KOPT-K1 (cell line): ENCODE results near the gene FURIN.
"Not testable (repeated sequence)": the region's sequence is repeated elsewhere in the genome, so short reads cannot be mapped to it uniquely, and the experiment has no call there.

Experiments
- H3K27ac ChIP-seq: fragments of 200-600 bp; sonication (generic); 2 replicates; pipeline ENCODE4 v1.5.1; 2016; ENCODE audit warnings: antibody characterized with exemption, mild to moderate bottlenecking, low read depth, low read length; ENCODE audit not compliant: poor library complexity, severe bottlenecking
- H3K36me3 ChIP-seq: fragments of 200-600 bp; sonication (generic); 2 replicates; pipeline ENCODE4 v1.5.1; 2017; ENCODE audit warnings: antibody characterized with exemption, mild to moderate bottlenecking, low read length, moderate library complexity; ENCODE audit not compliant: insufficient read depth
- H3K9me3 ChIP-seq: fragments of 200-600 bp; sonication (generic); 2 replicates; pipeline ENCODE4 v1.5.1; 2017; ENCODE audit warnings: antibody characterized with exemption, low read length, mild to moderate bottlenecking; ENCODE audit not compliant: insufficient read depth, poor library complexity, severe bottlenecking

FURIN gene

DNA sequence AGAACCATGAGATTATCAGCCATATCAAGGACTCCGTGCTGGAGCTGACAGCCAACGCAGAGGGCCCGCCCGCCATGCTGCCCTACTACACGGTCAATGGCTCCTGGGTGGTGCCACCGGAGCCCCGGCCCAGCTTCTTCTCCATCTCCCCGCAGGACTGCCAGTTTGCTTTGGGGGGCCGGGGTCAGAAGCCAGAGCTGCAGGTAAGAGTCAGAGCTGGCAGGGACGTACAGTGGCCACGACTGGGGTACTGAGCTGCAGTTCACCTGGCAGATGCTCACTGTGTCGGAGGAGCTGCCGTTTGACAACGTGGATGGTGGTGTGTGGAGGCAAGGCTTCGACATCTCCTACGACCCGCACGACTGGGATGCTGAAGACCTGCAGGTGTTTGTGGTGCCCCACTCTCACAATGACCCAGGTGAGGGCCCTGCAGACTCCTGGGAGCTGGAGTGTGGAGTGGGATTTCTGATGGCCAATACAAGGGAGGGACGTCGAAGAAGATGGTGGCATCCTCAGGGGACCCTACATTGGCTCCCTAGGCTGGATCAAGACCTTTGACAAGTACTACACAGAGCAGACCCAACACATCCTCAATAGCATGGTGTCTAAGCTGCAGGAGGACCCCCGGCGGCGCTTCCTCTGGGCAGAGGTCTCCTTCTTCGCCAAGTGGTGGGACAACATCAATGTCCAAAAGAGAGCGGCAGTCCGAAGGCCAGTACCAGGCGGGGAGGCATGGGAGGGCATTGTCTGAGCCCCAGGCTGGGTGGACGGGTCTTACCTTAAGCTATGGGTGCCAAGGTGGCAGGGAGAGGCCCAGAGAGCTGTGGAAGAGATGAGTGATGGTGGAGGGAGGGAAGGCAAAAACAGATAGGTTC lies 37.2 kb downstream of the FURIN start:
- Histone ChIP-seq H3K36me3 (peaks cover 55% of the 10 kb centered on the region), H3K9me3 (no peaks in the 10 kb centered on the region), H3K27ac (no peak overlapping the region)

GRCh38 chr15:90906181-90906849 lies 37.9 kb downstream of the FURIN start:
- Histone ChIP-seq H3K36me3 (peaks cover 63% of the 10 kb centered on the region), H3K27ac (no peak overlapping the region), H3K9me3 (no peaks in the 10 kb centered on the region)

- H3K9me3 ChIP-seq: no peaks in the 10 kb centered on the region
- H3K36me3 ChIP-seq: peaks cover 71% of the 10 kb centered on the region
- H3K27ac ChIP-seq: no peak overlapping the region
These were observed 38.8 kb downstream of the FURIN start for GRCh38 chr15:90907051-90907660.

DNA sequence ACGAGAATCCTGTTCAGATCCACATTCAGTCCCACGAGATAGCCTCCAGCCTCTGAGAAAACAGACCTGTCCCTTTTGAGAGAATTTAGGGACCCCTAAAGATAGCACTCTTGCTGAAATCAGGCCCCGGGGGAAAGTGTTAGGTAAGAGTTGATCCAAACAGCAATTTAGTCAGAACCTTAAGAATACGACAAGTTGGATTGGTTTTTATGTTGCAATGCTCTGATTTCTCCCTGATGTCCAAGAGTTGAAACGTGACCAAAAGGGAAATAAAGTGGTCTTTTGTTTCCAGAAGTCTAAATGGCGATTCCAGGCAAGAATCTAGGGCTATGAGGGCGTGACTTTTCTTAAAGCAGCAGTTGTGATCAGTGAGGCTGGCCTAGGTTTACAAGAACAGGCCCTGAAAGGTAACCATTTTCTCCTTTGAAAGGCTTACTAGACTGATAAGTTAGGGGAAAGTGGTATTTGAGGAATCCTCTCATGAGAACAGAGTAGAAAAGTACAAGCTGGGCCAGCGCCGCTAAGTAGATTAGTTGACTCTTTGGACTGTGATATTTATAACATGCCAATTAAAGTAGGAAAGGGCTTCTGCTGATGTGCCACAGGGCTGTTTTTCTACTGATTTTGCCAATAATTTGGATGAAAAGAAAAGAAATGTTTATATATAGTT lies 39.6 kb downstream of the FURIN start:
- Histone ChIP-seq H3K27ac (no peak overlapping the region), H3K9me3 (no peaks in the 10 kb centered on the region), H3K36me3 (peaks cover 79% of the 10 kb centered on the region)

GRCh38 chr15:90909449-90909848 lies 41.1 kb downstream of the FURIN start:
- H3K9me3 ChIP-seq, H3K27ac ChIP-seq: not testable (repeated sequence)
- H3K36me3 ChIP-seq: peaks cover 94% of the 10 kb centered on the region

- no peaks in the 10 kb centered on the region for H3K9me3 ChIP-seq
- H3K27ac ChIP-seq: no peak overlapping the region
- H3K36me3 ChIP-seq: peaks cover 95% of the 10 kb centered on the region
These were observed 41.6 kb downstream of the FURIN start for GRCh38 chr15:90909976-90910375.

DNA sequence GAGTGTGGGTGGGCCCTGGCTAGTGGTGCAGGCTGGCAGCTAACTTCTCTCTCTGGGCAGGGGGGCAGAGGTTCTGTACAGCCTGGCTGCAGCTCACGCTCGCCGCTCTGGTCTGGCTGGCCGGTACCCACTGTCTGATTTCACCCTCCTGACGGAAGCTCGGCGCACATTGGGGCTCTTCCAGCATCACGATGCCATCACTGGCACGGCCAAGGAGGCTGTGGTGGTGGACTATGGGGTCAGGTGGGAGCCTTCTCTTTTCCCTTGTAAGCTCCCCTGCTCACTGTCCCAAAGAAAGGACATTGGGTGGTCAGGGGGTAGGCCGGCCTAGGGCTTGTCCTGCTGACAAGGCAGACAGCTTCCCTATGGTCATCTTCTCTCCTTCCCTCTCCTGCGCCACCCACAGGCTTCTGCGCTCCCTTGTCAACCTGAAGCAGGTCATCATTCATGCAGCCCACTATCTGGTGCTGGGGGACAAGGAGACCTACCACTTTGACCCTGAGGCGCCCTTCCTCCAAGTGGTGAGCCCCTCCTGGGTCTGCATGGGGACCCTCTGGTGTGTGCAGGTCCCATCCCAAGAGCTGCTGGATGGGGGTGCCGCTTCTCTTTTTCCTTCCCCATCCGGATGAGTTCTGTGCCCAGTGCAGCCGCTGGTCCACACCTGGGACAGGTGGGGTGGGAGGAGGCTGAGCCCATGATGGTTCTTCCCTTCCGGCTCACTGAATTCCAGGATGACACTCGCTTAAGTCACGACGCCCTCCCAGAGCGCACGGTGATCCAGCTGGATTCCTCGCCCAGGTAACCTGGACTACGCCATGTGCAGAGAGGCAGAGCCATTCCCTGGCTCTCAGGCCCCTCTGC lies 42.3 kb downstream of the FURIN start:
- Histone ChIP-seq H3K36me3 (peaks cover 95% of the 10 kb centered on the region), H3K27ac (no peak overlapping the region), H3K9me3 (no peaks in the 10 kb centered on the region)

DNA sequence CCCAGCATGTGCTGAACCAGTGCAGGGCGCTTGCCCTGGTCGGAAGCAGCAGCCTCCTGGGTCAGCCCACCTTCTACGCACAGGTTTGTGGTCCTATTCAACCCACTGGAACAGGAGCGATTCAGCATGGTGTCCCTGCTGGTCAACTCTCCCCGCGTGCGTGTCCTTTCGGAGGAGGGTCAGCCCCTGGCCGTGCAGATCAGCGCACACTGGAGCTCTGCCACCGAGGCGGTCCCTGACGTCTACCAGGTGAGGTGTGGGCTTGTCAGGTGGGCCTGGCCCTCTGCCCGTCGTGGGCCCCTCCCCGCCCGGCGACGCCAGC lies 42.9 kb downstream of the FURIN start:
- Histone ChIP-seq H3K36me3 (peaks cover 95% of the 10 kb centered on the region), H3K27ac (no peak overlapping the region), H3K9me3 (no peaks in the 10 kb centered on the region)

DNA sequence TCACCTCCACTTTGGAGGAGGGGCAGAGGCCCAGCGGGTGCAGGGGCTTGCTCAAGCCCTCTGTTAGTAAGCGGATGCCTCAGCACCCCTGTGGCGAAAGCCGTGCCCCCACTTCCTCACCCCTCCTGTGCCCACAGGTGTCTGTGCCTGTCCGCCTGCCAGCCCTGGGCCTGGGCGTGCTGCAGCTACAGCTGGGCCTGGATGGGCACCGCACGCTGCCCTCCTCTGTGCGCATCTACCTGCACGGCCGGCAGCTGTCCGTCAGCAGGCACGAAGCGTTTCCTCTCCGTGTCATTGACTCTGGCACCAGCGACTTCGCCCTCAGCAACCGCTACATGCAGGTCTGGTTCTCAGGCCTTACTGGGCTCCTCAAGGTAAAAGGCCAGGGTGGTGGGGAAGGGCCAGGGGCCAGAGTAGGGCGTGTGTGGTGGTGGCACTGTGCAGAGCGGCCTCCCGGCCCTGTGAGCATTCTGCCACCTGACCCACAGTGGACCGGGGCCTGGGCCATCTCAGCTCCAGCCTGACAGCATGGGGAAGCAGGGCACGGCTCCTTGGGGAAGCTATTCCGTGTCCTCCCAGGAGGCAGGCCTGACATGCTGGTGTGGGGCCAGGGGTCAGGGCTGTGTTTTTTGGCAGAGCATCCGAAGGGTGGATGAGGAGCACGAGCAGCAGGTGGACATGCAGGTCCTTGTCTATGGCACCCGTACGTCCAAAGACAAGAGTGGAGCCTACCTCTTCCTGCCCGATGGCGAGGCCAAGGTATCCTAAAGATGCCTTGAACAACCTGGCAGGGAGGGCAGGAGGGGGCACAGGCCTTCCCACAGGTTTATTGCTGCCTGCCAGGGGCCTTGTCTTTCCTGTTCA lies 43.8 kb downstream of the FURIN start:
- Histone ChIP-seq H3K27ac (no peak overlapping the region), H3K9me3 (no peaks in the 10 kb centered on the region), H3K36me3 (peaks cover 95% of the 10 kb centered on the region)

DNA sequence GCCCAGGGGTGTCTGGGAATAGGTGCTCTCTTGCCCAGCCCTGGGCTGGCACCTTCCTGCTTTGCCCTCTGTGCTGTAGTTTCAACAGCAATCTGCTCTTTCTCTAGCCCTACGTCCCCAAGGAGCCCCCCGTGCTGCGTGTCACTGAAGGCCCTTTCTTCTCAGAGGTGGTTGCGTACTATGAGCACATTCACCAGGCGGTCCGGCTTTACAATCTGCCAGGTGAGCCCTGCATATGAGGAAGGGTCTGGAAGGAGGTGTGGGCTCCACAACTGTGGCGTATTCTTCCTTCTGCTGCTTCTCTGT lies 44.3 kb downstream of the FURIN start:
- H3K36me3 ChIP-seq: peaks cover 95% of the 10 kb centered on the region
- no peak overlapping the region for H3K27ac ChIP-seq

DNA sequence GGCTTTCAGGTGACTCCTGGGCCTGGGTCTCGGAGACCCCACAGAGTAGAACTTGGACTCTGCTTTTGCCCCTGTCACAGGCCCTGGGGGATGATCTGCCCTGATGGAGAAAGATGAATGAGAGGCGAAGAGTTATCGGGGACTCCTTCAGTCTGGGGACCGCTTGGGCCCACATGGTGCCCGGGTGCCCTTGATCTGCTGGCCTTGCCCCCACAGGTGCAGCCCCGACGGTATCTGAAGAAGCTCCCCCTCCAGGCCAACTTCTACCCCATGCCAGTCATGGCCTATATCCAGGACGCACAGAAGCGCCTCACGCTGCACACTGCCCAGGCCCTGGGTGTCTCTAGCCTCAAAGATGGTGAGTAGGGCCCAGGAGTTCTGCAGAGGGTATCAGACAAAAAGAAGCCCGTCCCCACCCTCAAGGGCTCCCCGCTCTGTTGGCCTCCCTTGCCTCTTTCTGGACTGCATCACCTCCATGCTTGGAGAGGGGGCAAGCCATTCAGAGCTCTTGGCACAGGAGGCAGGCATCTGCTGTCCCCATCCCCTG lies 45.1 kb downstream of the FURIN start:
- Histone ChIP-seq H3K9me3 (no peaks in the 10 kb centered on the region), H3K27ac (no peak overlapping the region), H3K36me3 (peaks cover 98% of the 10 kb centered on the region)

More for the DNA sequence above, 44.3 kb downstream of the FURIN start:
- no peaks in the 10 kb centered on the region for H3K9me3 ChIP-seq

DNA sequence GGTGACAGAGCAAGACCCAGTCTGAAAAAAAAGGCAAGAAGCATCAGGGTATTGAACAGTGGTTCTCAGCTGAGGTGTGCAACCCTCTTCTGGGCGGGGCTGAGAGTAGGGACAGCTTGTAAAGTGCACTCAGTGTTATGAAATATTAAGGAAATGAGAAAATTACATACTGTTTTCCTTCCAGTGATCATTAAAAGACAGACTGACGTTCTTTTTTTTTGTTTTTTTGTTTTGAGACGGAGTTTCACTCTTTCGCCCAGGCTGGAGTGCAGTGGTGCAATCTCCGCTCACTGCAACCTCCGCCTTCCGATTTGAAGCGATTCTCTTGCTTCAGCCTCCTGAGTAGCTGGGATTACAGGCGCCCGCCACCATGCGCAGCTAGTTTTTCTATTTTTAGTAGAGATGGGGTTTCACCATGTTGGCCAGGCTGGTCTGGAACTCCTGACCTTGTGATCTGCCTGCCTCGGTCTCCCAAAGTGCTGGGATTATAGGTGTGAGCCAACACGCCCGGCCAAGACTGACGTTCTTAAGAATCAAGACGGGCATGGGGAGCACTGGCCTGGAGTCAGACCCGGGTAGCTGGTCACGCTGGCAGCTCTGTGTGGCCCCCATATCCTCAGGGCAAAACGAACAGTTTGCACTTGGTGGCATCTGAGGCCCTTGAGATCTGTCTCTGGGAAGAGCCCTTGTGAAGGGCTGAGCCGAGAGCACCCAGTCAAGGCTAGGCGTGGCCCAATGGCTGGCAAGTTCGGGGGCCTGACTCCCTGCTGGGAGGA lies 46.1 kb downstream of the FURIN start:
- H3K9me3 ChIP-seq: no peaks in the 10 kb centered on the region
- no peak overlapping the region for H3K27ac ChIP-seq
- H3K36me3 ChIP-seq: peaks cover 100% of the 10 kb centered on the region

DNA sequence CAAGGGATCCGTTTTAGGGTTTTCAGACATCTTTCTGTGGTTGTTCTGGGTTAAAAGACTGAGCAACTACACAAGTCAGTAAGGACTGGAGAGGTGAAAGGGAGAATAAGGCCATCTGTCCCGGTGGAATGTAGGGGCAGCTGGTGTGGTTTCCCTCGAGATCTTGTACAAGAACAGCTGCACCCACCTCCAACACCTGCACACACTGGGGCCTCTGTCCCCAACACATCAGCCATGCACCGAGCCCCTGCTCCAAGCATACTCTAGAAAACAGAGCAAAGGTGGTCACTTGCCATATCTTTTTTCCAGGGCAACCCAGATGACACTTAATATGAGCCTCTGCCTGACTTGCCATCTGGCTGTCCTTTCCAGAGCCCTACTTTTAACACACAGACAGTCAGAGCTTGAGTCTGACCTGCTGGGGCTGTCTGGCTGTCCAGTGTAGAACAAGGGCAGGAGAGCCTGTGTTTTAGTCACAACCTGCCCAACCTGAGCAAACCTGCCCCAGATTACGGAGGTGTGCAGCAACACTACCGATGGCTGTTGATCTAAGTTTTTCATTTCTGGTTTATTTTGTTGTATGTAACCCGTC lies 46.9 kb downstream of the FURIN start:
- Histone ChIP-seq H3K9me3 (no peaks in the 10 kb centered on the region), H3K36me3 (peaks cover 100% of the 10 kb centered on the region), H3K27ac (no peak overlapping the region)
